Smooth muscle cell (in vitro differentiated cells): ENCODE results near the gene PCID2. TPM values are rescaled to one million over a fixed set of nuclear protein-coding genes. Genes with fewer than 3 reads are reported as not detected.
A peak's percentile ranks its signal among the peaks of the same experiment; 100 is the strongest.

Experiments used
- DNase-seq: peaks from one replicate; lab custom pipeline; 2025; ENCODE audit not compliant: unreplicated experiment; lab: John Stamatoyannopoulos, UW
- H2AFZ ChIP-seq: fragments of 200-600 bp; sonication (generic); 2 replicates; pipeline ENCODE4 v1.6.0; 2016; ENCODE audit warnings: antibody characterized with exemption, low read depth, mild to moderate bottlenecking
- H3F3A ChIP-seq: fragments of 200-600 bp; sonication (generic); 2 replicates; pipeline ENCODE4 v1.6.0; 2017; ENCODE audit warnings: antibody characterized with exemption, low read depth
- H3K27ac ChIP-seq: fragments of 200-600 bp; sonication (generic); 2 replicates; pipeline ENCODE4 v1.5.1; 2016; ENCODE audit warnings: low read depth, mild to moderate bottlenecking
- H3K27me3 ChIP-seq: fragments of 200-600 bp; sonication (generic); 2 replicates; pipeline ENCODE4 v1.6.1; 2016; ENCODE audit warnings: low read depth, mild to moderate bottlenecking
- H3K36me3 ChIP-seq: fragments of 200-600 bp; sonication (generic); 2 replicates; pipeline ENCODE4 v1.5.1; 2016; ENCODE audit warnings: low read depth
- H3K4me1 ChIP-seq: fragments of 200-600 bp; sonication (generic); 2 replicates; pipeline ENCODE4 v1.5.1; 2016; ENCODE audit warnings: low read depth
- H3K4me2 ChIP-seq: fragments of 200-600 bp; sonication (generic); 2 replicates; pipeline ENCODE4 v1.6.0; 2016; ENCODE audit warnings: mild to moderate bottlenecking
- H3K4me3 ChIP-seq: fragments of 200-600 bp; sonication (generic); 2 replicates; pipeline ENCODE4 v1.5.1; 2016; ENCODE audit warnings: mild to moderate bottlenecking
- H3K79me2 ChIP-seq: fragments of 200-600 bp; sonication (generic); 2 replicates; pipeline ENCODE4 v1.6.0; 2016; ENCODE audit warnings: low read depth, mild to moderate bottlenecking
- H3K9ac ChIP-seq: fragments of 200-600 bp; sonication (generic); 2 replicates; pipeline ENCODE4 v1.6.0; 2016; ENCODE audit warnings: low read depth
- H3K9me3 ChIP-seq: fragments of 200-600 bp; sonication (generic); replicated peaks from 2 replicates; pipeline ENCODE4 v1.5.1; 2016; ENCODE audit warnings: low read depth
- H4K20me1 ChIP-seq: fragments of 200-600 bp; sonication (generic); 2 replicates; pipeline ENCODE4 v1.6.0; 2016; ENCODE audit warnings: low read depth
- WGBS: methylation state at CpG from one replicate; pipeline ENCODE4 v1.1.7; 2016; ENCODE audit warnings: low lambda C conversion rate; 5-methylcytosine and 5-hydroxymethylcytosine counted together
- polyA plus RNA-seq: library from polyadenylated mRNA; unstranded; fragments of >200 nt; fragmentation: Nextera tagmentation; extraction: Ambion mirVana; gene quantifications from 2 replicates; pipeline ENCODE4 v1.2.1, GENCODE V29; 2016
- total RNA-seq: library from RNA; depleted of rRNA; stranded (reverse); fragments of >200 nt; gene quantifications from 2 replicates; pipeline ENCODE4 v1.2.3, GENCODE V29; 2014
- TF ChIP-seq, protein P1 (sequence below): fragments of 200-600 bp; sonication (generic); IDR thresholded peaks from 2 replicates; pipeline ENCODE4 v1.5.1; 2017; ENCODE audit warnings: borderline replicate concordance, mild to moderate bottlenecking, antibody characterized with exemption; ENCODE audit not compliant: insufficient read depth, poor library complexity, severe bottlenecking

The PCID2 gene
- total and polyA plus RNA-seq, 2 experiments from 2014 or later, result 27.1 to 32.5 TPM

DNA sequence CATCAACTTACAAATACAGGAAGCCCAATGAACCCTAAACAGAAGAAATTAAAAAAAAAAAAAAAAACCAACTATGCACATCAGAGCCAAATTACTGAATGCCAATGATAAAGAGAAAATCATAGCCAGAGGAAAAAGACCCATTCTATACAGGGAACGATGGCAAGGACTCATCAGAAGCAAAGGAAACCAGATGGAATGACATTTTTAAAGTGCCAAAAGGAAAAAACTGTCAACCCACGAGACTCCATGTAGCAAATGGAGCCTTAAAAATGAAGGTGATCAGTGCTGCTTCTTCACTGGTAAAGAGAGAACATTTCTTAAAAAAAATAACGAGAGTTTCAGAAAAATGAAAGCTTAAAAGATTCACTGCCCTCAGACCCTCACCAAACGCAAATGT lies 18.3 kb downstream of the PCID2 start:
- Histone ChIP-seq H3F3A (no peaks in the 10 kb centered on the region), H3K9ac (no peak overlapping the region), H3K4me1 (no peaks in the 10 kb centered on the region), H2AFZ (no peak overlapping the region), H4K20me1 (no peaks in the 10 kb centered on the region), H3K79me2 (no peaks in the 10 kb centered on the region), H3K27ac (no peak overlapping the region), H3K4me3 (no peak overlapping the region), H3K4me2 (no peak overlapping the region), H3K36me3 (peaks cover 8% of the 10 kb centered on the region), H3K9me3 (no peaks in the 10 kb centered on the region), H3K27me3 (no peaks in the 10 kb centered on the region)
- TF ChIP-seq, protein P1, sequence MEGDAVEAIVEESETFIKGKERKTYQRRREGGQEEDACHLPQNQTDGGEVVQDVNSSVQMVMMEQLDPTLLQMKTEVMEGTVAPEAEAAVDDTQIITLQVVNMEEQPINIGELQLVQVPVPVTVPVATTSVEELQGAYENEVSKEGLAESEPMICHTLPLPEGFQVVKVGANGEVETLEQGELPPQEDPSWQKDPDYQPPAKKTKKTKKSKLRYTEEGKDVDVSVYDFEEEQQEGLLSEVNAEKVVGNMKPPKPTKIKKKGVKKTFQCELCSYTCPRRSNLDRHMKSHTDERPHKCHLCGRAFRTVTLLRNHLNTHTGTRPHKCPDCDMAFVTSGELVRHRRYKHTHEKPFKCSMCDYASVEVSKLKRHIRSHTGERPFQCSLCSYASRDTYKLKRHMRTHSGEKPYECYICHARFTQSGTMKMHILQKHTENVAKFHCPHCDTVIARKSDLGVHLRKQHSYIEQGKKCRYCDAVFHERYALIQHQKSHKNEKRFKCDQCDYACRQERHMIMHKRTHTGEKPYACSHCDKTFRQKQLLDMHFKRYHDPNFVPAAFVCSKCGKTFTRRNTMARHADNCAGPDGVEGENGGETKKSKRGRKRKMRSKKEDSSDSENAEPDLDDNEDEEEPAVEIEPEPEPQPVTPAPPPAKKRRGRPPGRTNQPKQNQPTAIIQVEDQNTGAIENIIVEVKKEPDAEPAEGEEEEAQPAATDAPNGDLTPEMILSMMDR, result no peak
- DNase-seq, result no peak
- 98% methylated on average over 4 of the region's 4 CpGs for WGBS

DNA sequence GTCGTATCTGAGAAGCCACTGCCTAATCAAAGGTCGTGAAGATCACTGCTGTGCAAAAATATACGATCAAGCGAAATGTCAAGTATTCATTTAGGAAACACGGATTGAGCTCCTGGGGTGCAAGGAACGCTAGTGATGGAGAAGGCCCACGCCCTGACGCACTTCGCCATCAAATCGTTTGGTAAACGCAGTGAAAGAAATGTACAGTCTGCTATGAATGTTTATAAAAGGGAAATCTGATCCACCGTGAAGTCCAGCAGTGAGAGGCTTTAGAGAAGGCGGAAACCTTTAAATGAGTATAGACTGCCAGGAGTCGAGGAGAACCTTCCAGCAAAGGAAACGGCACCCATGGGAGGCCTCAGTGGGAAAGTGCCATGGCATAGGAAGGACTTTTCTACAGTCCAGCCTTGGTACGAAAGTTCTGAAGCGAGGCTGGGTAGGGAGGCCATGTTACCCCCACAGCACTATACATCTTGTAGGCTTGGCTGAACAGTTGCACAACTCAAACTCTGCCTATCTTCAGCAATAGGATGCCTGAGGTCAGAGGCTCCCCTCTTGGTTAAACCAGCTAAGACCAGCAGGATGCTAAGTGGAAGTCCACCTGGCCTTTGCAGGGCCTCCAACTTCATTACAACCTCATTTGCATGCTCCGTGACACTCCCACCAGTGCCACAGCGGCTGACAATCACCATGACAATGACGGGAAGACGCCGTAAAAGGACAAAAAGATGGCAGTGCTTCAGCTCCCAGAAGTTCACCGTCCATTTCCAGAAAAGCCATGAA lies 20.4 kb downstream of the PCID2 start:
- Histone ChIP-seq H3K27me3 (no peaks in the 10 kb centered on the region), H3K4me1 (no peaks in the 10 kb centered on the region), H3K4me2 (no peak overlapping the region), H3F3A (no peaks in the 10 kb centered on the region), H3K4me3 (no peak overlapping the region), H3K9ac (no peak overlapping the region), H3K79me2 (no peaks in the 10 kb centered on the region), H2AFZ (no peak overlapping the region), H3K36me3 (peaks cover 8% of the 10 kb centered on the region), H4K20me1 (no peaks in the 10 kb centered on the region), H3K9me3 (no peaks in the 10 kb centered on the region), H3K27ac (peak overlapping the region; percentile 88)
- 95% methylated on average over 23 of the region's 23 CpGs for WGBS
- TF ChIP-seq, protein P1, result no peak
- no peak for DNase-seq

DNA sequence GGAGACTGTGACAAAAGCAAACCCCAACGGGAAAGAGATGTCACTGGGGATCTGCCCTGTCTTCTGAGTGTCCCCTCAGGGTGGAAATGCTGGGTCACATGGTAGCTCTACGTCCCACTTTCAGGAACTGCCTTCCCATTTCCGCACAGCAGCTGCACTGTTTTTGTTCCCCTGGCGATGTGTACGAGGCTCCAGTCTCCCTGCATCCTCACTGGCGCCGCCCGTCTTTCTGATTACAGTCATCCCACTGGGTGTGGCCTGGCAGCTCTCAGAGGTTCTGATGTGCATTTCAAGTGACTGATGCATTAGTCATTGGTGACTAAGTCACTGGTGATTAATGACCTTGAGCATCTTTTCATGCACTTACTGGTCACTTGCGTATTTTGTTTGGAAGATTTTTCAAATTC lies 21.2 kb downstream of the PCID2 start:
- Histone ChIP-seq H2AFZ (no peak overlapping the region), H3K36me3 (peaks cover 8% of the 10 kb centered on the region), H3K27ac (peak overlapping the region; percentile 88), H4K20me1 (no peaks in the 10 kb centered on the region), H3K4me2 (peak overlapping the region; percentile 20), H3K9me3 (no peaks in the 10 kb centered on the region), H3K27me3 (no peaks in the 10 kb centered on the region), H3K9ac (peak overlapping the region; percentile 51), H3F3A (no peaks in the 10 kb centered on the region), H3K79me2 (no peaks in the 10 kb centered on the region), H3K4me1 (no peaks in the 10 kb centered on the region), H3K4me3 (no peak overlapping the region)
- TF ChIP-seq, protein P1, result no peak
- 11% methylated on average over 9 of the region's 9 CpGs for WGBS
- peak; percentile 25 for DNase-seq
